ENCODE results near the gene FYN. TPM values are rescaled to one million over a fixed set of nuclear protein-coding genes. Genes with fewer than 3 reads are reported as not detected.

Gene FYN
- total and polyA plus RNA-seq, 2 of the 4 experiments (the other 2 are of a cell fraction): 30.8 to 36.4 TPM

DNA sequence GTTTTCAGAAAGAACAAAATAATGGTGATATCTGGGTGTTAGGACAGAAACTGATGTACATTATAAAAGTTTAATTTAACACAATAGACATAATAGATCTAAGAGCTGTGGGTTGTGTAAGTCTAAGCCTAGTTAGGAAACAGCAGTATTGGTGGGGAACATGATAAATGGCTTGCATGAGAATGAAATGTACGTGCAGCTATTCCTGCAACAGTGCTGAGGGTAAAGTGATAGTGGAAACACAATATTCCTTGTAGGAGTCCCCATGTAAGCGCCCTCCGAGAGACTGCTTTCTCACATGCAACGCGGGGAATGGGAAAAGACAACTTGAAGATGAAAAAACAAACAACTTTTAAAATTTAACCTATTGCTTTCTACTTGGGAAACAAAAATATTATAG, 171.0 kb downstream of the FYN start:
- Histone ChIP-seq H3K27me3 (ENCODE audit: control insufficient read depth, insufficient read depth, low read length) (no peaks in the 10 kb centered on the region), H3K23ac (ENCODE audit: low read depth, low read length) (no peak overlapping the region), H3K27ac (ENCODE audit: insufficient read depth, low read length) (no peak overlapping the region), H3K9me3 (ENCODE audit: control insufficient read depth, insufficient read depth, low read length) (no peaks in the 10 kb centered on the region), H2AFZ (replicated peaks; ENCODE audit: low read length, poor library complexity) (no peak overlapping the region), H3K9ac (ENCODE audit: low read depth, low read length) (no peak overlapping the region), H3K4me3 (ENCODE audit: insufficient read depth, low read depth, low read length) (no peak overlapping the region), H3K4me2 (ENCODE audit: low read depth, low read length) (no peak overlapping the region), H3K56ac (ENCODE audit: extremely low read depth, insufficient read depth, low read length) (no peak overlapping the region), H3K36me3 (ENCODE audit: control insufficient read depth, insufficient read depth, low read length) (peaks cover 18% of the 10 kb centered on the region), H3K79me1 (ENCODE audit: low read depth in 1 of 2, low read length in 2 of 2) (no peaks in the 10 kb centered on the region), H3K9me1 (ENCODE audit: insufficient read depth, low read length) (no peaks in the 10 kb centered on the region), H3K4me1 (ENCODE audit: control insufficient read depth, insufficient read depth, low read length) (no peaks in the 10 kb centered on the region), H2BK120ac (ENCODE audit: low read depth, low read length) (no peak overlapping the region), H2BK15ac (ENCODE audit: low read depth, low read length) (no peak overlapping the region), H2BK20ac (ENCODE audit: low read depth, low read length) (no peak overlapping the region), H3K4ac (ENCODE audit: low read depth, low read length) (no peak overlapping the region), H4K20me1 (ENCODE audit: insufficient read depth, low read length) (no peaks in the 10 kb centered on the region), H3K14ac (replicated peaks; ENCODE audit: low read depth, low read length) (no peak overlapping the region), H4K91ac (ENCODE audit: insufficient read depth, low read depth, low read length) (no peak overlapping the region), H4K8ac (ENCODE audit: low read depth in 2 of 2, low read length in 2 of 2) (no peak overlapping the region), H2AK5ac (ENCODE audit: low read depth, low read length) (no peak overlapping the region), H2AK9ac (replicated peaks; ENCODE audit: low read depth, low read length, poor library complexity) (no peak overlapping the region), H3K18ac (ENCODE audit: low read depth, low read length) (no peak overlapping the region), H4K5ac (ENCODE audit: low read depth, low read length) (no peak overlapping the region), H2BK5ac (ENCODE audit: low read depth, low read length, poor library complexity, severe bottlenecking) (no peak overlapping the region)
- no TSS peak for BruUV-seq (replicated peaks)
- ChIA-PET POLR2A (ENCODE audit: unreplicated experiment) (no interaction called here), CTCF (no interaction called here)
- intact Hi-C loops (cut with micrococcal nuclease) (no loop called here), dilution Hi-C loops (cut with HindIII; ENCODE audit: low sequenced_read_pairs, unreplicated experiment) (no loop called here), in situ Hi-C loops (cut with MboI; ENCODE audit: low sequenced_read_pairs) (no loop called here)
- no peak for ATAC-seq (ENCODE audit: low read depth)
- WGBS, 2 experiments (ENCODE audit: extremely low coverage in 2 of 2, insufficient read length in 1 of 2): no CpG with 5 or more reads among the region's 5 CpGs
- no peak for TF ChIP-seq SMC3 (IDR thresholded peaks at IDR 0.05; ENCODE audit: low read depth, low read length)
- no peak for TF ChIP-seq FOS (IDR thresholded peaks at IDR 0.05; ENCODE audit: low read depth, low read length)
- TF ChIP-seq, protein P1, sequence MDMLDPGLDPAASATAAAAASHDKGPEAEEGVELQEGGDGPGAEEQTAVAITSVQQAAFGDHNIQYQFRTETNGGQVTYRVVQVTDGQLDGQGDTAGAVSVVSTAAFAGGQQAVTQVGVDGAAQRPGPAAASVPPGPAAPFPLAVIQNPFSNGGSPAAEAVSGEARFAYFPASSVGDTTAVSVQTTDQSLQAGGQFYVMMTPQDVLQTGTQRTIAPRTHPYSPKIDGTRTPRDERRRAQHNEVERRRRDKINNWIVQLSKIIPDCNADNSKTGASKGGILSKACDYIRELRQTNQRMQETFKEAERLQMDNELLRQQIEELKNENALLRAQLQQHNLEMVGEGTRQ (IDR thresholded peaks at IDR 0.05; ENCODE audit: low read depth, low read length): no peak
- TF ChIP-seq ELK1 (IDR thresholded peaks at IDR 0.05; ENCODE audit: borderline replicate concordance, low read depth, low read length): no peak
- TF ChIP-seq MXI1 (IDR thresholded peaks at IDR 0.05; ENCODE audit: borderline replicate concordance, low read depth, low read length): no peak
- TF ChIP-seq POLR2A (IDR thresholded peaks at IDR 0.05; ENCODE audit: low read depth, low read length): no peak
- TF ChIP-seq CHD1 (IDR thresholded peaks at IDR 0.05; ENCODE audit: low read depth, low read length): no peak
- TF ChIP-seq BHLHE40 (IDR thresholded peaks at IDR 0.05; ENCODE audit: low read depth, low read length): no peak
- no peak for TF ChIP-seq RCOR1 (IDR thresholded peaks at IDR 0.05; ENCODE audit: insufficient replicate concordance, low read length)
- TF ChIP-seq MAZ (IDR thresholded peaks at IDR 0.05; ENCODE audit: borderline replicate concordance, low read depth, low read length): no peak
- no peak for DNase-seq

Data from IMR-90 (cell line).